ENCODE measurements around the gene PDE2A. TPM values are rescaled to one million over a fixed set of nuclear protein-coding genes. Genes with fewer than 3 reads are reported as not detected.

The PDE2A gene
- total RNA-seq, 1 donor from 2014 or later = 19.6 TPM

- Histone ChIP-seq H3K9me3 (replicated peaks) (no peaks in the 10 kb centered on the region), H3K4me3 (no peak overlapping the region), H3K36me3 (peaks cover 5% of the 10 kb centered on the region), H3K27ac (replicated peaks) (peak overlapping the region; percentile 93), H3K27me3 (ENCODE audit: low read depth) (no peaks in the 10 kb centered on the region), H3K4me1 (peaks cover 99% of the 10 kb centered on the region)
- intact Hi-C loops (cut with micrococcal nuclease) = no loop called here
- no peak for DNase-seq
- TF ChIP-seq CTCF (IDR thresholded peaks at IDR 0.05; ENCODE audit: borderline replicate concordance) = no peak
Observed at GRCh38 chr11:72716788-72717435, 42.7 kb upstream of the PDE2A start.

DNA sequence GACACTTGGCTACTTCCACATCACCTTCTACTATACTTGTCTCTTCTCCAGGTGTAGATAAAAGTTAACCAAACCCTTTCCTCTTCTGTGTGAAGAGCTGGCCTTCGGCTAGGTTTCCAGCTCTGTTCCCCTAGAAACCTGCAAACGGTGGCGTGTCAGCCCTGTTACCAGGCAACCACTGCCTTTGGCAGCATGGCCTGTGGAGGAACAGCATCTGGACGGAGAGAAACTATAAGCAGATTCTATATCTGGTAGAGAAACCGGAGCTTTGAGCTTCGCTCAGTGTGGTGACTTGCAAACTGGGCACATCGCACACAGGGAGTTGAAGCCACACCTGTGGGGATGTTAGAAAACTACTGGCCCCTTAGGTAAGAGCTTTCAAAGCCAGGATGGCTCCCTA is 42.1 kb upstream of the PDE2A start:
- intact Hi-C loops (cut with micrococcal nuclease) = no loop called here
- H3K4me3 ChIP-seq = no peak overlapping the region
- no peak for DNase-seq
- no peaks in the 10 kb centered on the region for H3K9me3 ChIP-seq (replicated peaks)
- no peak for TF ChIP-seq CTCF (IDR thresholded peaks at IDR 0.05; ENCODE audit: borderline replicate concordance)
- H3K4me1 ChIP-seq = peaks cover 96% of the 10 kb centered on the region
- H3K27me3 ChIP-seq (ENCODE audit: low read depth) = no peaks in the 10 kb centered on the region
- peaks cover 12% of the 10 kb centered on the region for H3K36me3 ChIP-seq
- H3K27ac ChIP-seq (replicated peaks) = peak overlapping the region; percentile 93

DNA sequence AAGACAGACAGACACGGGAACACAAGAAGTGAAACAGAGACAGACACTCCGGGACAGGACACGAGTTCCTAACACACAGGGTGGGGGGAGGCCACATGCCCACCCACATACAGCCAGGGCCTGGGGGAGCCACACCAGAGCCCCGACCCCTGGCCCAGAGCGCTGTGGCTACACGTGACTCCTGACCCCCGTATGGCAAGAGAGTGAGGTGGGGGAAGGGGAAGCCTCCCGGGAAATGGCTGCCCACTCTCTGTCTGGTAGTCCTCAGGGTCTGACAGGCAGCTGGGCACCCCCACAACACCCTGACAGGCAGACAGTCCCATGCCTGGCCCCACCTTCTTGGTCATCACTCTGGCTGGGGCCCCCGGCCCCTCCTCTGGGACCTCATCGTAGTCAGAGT is 38.6 kb upstream of the PDE2A start:
- DNase-seq = no peak
- no peak overlapping the region for H3K4me3 ChIP-seq
- peaks cover 46% of the 10 kb centered on the region for H3K36me3 ChIP-seq
- no peak for TF ChIP-seq CTCF (IDR thresholded peaks at IDR 0.05; ENCODE audit: borderline replicate concordance)
- no peaks in the 10 kb centered on the region for H3K27me3 ChIP-seq (ENCODE audit: low read depth)
- H3K9me3 ChIP-seq (replicated peaks) = no peaks in the 10 kb centered on the region
- H3K27ac ChIP-seq (replicated peaks) = peak overlapping the region; percentile 41
- intact Hi-C loops (cut with micrococcal nuclease) = no loop called here
- peaks cover 61% of the 10 kb centered on the region for H3K4me1 ChIP-seq

- TF ChIP-seq CTCF (IDR thresholded peaks at IDR 0.05; ENCODE audit: borderline replicate concordance) = no peak
Observed at GRCh38 chr11:72712168-72712751, 38.0 kb upstream of the PDE2A start.

GRCh38 chr11:72711141-72711540 is 36.9 kb upstream of the PDE2A start:
- peaks cover 63% of the 10 kb centered on the region for H3K36me3 ChIP-seq
- no peak overlapping the region for H3K27ac ChIP-seq (replicated peaks)
- H3K4me1 ChIP-seq = peaks cover 44% of the 10 kb centered on the region
- no peak for DNase-seq
- no peaks in the 10 kb centered on the region for H3K27me3 ChIP-seq (ENCODE audit: low read depth)
- no peak overlapping the region for H3K4me3 ChIP-seq
- no peaks in the 10 kb centered on the region for H3K9me3 ChIP-seq (replicated peaks)
- no peak for TF ChIP-seq CTCF (IDR thresholded peaks at IDR 0.05; ENCODE audit: borderline replicate concordance)
- intact Hi-C loops (cut with micrococcal nuclease) = no loop called here

More at GRCh38 chr11:72712168-72712751, 38.0 kb upstream of the PDE2A start:
- no peaks in the 10 kb centered on the region for H3K9me3 ChIP-seq (replicated peaks)
- intact Hi-C loops (cut with micrococcal nuclease) = no loop called here
- H3K4me1 ChIP-seq = peaks cover 56% of the 10 kb centered on the region
- H3K27ac ChIP-seq (replicated peaks) = peak overlapping the region; percentile 41
- no peak overlapping the region for H3K4me3 ChIP-seq
- peaks cover 52% of the 10 kb centered on the region for H3K36me3 ChIP-seq
- no peaks in the 10 kb centered on the region for H3K27me3 ChIP-seq (ENCODE audit: low read depth)
- DNase-seq = peak; percentile 68
